WTC11 (cell line): Measurements from ENCODE around the gene CBX1. TPM values are rescaled to one million over a fixed set of nuclear protein-coding genes. Genes with fewer than 3 reads are reported as not detected.

Source experiments
- ATAC-seq: fragments of 200-7000 bp; cut with Tn5 transposase; 2 replicates; pipeline ENCODE4 v1.10.0; 2021; ENCODE audit warnings: mild to moderate bottlenecking, moderate library complexity
- CTCF ChIA-PET: fragments of 300-600 bp; sonication (Branson Sonifier 250); formaldehyde crosslinking; loops from one replicate; lab custom pipeline; 2021; ENCODE audit warnings: antibody characterized with exemption; lab: Charles Lee
- POLR2A ChIA-PET: fragments of 350-600 bp; sonication (Branson Sonifier 250); formaldehyde crosslinking; loops from one replicate; lab custom pipeline; 2021; ENCODE audit warnings: antibody characterized with exemption; lab: Charles Lee
- DNase-seq: peaks from one replicate; pipeline ENCODE4 v3.0.0; 2021; ENCODE audit warnings: low spot score
- H3K27ac Mint-ChIP-seq: 2 replicates; pipeline ENCODE4 v1.8.0; 2021; ENCODE audit warnings: mixed read lengths
- H3K27me3 Mint-ChIP-seq: 2 replicates; pipeline ENCODE4 v1.8.0; 2021; ENCODE audit warnings: low read depth, mild to moderate bottlenecking, moderate library complexity, mixed read lengths
- H3K36me3 Mint-ChIP-seq: 2 replicates; pipeline ENCODE4 v1.8.0; 2021; ENCODE audit warnings: mixed read lengths
- H3K4me1 Mint-ChIP-seq: 2 replicates; pipeline ENCODE4 v1.8.0; 2022; ENCODE audit warnings: mixed read lengths
- H3K4me3 Mint-ChIP-seq: 2 replicates; pipeline ENCODE4 v1.8.0; 2021; ENCODE audit warnings: mild to moderate bottlenecking, moderate library complexity, mixed read lengths
- H3K9me3 Mint-ChIP-seq: 2 replicates; pipeline ENCODE4 v1.8.0; 2021; ENCODE audit warnings: mixed read lengths
- AFF4 ChIP-seq: sonication (generic); formaldehyde crosslinking; IDR thresholded peaks from 2 replicates; pipeline ENCODE4 v1.8.1; 2023; ENCODE audit warnings: mild to moderate bottlenecking, missing genetic modification reagents, borderline replicate concordance
- AR ChIP-seq: fragments of 250-450 bp; sonication (Bioruptor Pico); IDR thresholded peaks from 2 replicates; pipeline ENCODE4 v1.9.0; 2021; ENCODE audit warnings: mild to moderate bottlenecking
- ATF6 ChIP-seq: sonication (generic); formaldehyde crosslinking; IDR thresholded peaks from 2 replicates; pipeline ENCODE4 v1.8.1; 2023; ENCODE audit warnings: mild to moderate bottlenecking, missing genetic modification reagents
- E2F1 ChIP-seq: sonication (generic); formaldehyde crosslinking; IDR thresholded peaks from 2 replicates; pipeline ENCODE4 v1.8.0; 2022; ENCODE audit warnings: mild to moderate bottlenecking, missing genetic modification reagents
- EMX1 ChIP-seq: fragments of 250-450 bp; sonication (Bioruptor Pico); IDR thresholded peaks from 2 replicates; pipeline ENCODE4 v1.8.0; 2021; ENCODE audit warnings: mild to moderate bottlenecking
- FOXP1 ChIP-seq: sonication (generic); formaldehyde crosslinking; IDR thresholded peaks from 2 replicates; pipeline ENCODE4 v1.8.0; 2022; ENCODE audit warnings: missing genetic modification reagents, mild to moderate bottlenecking, moderate library complexity, borderline replicate concordance
- GRHL2 ChIP-seq: fragments of 250-450 bp; sonication (Bioruptor Pico); IDR thresholded peaks from 2 replicates; pipeline ENCODE4 v1.8.0; 2022; ENCODE audit warnings: mild to moderate bottlenecking, moderate library complexity; ENCODE audit not compliant: insufficient replicate concordance, severe bottlenecking
- JUN ChIP-seq: sonication (generic); formaldehyde crosslinking; IDR thresholded peaks from 2 replicates; pipeline ENCODE4 v1.8.0; 2023; ENCODE audit warnings: mild to moderate bottlenecking, missing genetic modification reagents
- KAT7 ChIP-seq: sonication (generic); formaldehyde crosslinking; IDR thresholded peaks from 2 replicates; pipeline ENCODE4 v1.8.1; 2023; ENCODE audit warnings: missing genetic modification reagents, mild to moderate bottlenecking, borderline replicate concordance
- NFYB ChIP-seq: sonication (generic); formaldehyde crosslinking; conservative IDR thresholded peaks from 2 replicates; pipeline ENCODE4 v1.8.0; 2022; ENCODE audit warnings: low read depth, missing genetic modification reagents
- NR1H2 ChIP-seq: sonication (generic); formaldehyde crosslinking; IDR thresholded peaks from 2 replicates; pipeline ENCODE4 v1.9.0; 2021; ENCODE audit warnings: mild to moderate bottlenecking, moderate library complexity, missing genetic modification reagents
- NR2C2 ChIP-seq: sonication (generic); formaldehyde crosslinking; IDR thresholded peaks from 2 replicates; pipeline ENCODE4 v1.8.0; 2022; ENCODE audit warnings: mild to moderate bottlenecking, missing genetic modification reagents
- TCF7 ChIP-seq: sonication (generic); formaldehyde crosslinking; IDR thresholded peaks from 2 replicates; pipeline ENCODE4 v1.8.0; 2022; ENCODE audit warnings: mild to moderate bottlenecking, low read depth, missing genetic modification reagents, moderate library complexity
- ZNF138 ChIP-seq: sonication (generic); formaldehyde crosslinking; conservative IDR thresholded peaks from 2 replicates; pipeline ENCODE4 v1.8.1; 2022; ENCODE audit warnings: mild to moderate bottlenecking, moderate library complexity, missing genetic modification reagents
- ZNF416 ChIP-seq: fragments of 250-450 bp; sonication (Bioruptor Pico); IDR thresholded peaks from 2 replicates; pipeline ENCODE4 v1.9.0; 2021; ENCODE audit warnings: mild to moderate bottlenecking, inconsistent platforms
- total RNA-seq: library from RNA; stranded (reverse); gene quantifications from 3 replicates; pipeline ENCODE4 v1.2.3, GENCODE V29; 2021

CBX1 gene
- total RNA-seq, 1 experiment from 2014 or later: 162 TPM

- TF ChIP-seq JUN (CRISPR knock-in tag): no peak
- TF ChIP-seq, all 79 proteins: peak for 5
Measured at GRCh38 chr17:48026502-48027321, 74.6 kb downstream of the CBX1 start (continued).

GRCh38 chr17:48025904-48026501 lies 75.3 kb downstream of the CBX1 start:
- ChIA-PET POLR2A (interaction anchor here (0.6 to 2.4 kb wide), 8 partner anchors 9 to 52 kb away, joined by 3 to 22 read pairs (median 4); partner anchors contain the start of gene NFE2L1), CTCF (interaction anchor here (0.6 to 3.8 kb wide), 75 partner anchors 8 to 610 kb away, joined by 3 to 108 read pairs (median 5); partner anchors contain the start of genes CBX1, CDK5RAP3, COPZ2 and NFE2L1)
- Mint-ChIP-seq H3K4me3 (peak overlapping the region; percentile 74), H3K27me3 (peaks cover 43% of the 10 kb centered on the region), H3K27ac (no peak overlapping the region), H3K36me3 (no peaks in the 10 kb centered on the region), H3K4me1 (peaks cover 25% of the 10 kb centered on the region), H3K9me3 (no peaks in the 10 kb centered on the region)
- DNase-seq (no peak), ATAC-seq (no peak)
- TF ChIP-seq FOXP1 (CRISPR knock-in tag): no peak
- TF ChIP-seq TCF7: no peak
- no peak for TF ChIP-seq GRHL2 (CRISPR knock-in tag)
- TF ChIP-seq E2F1: no peak
- no peak for TF ChIP-seq AR (CRISPR knock-in tag)
- TF ChIP-seq NR2C2 (CRISPR knock-in tag): no peak
- TF ChIP-seq NFYB: no peak
- no peak for TF ChIP-seq ATF6
- no peak for TF ChIP-seq AFF4 (CRISPR knock-in tag)
- no peak for TF ChIP-seq ZNF416 (CRISPR knock-in tag)
- TF ChIP-seq EMX1 (CRISPR knock-in tag): no peak
- no peak for TF ChIP-seq ZNF138 (CRISPR knock-in tag)
- no peak for TF ChIP-seq NR1H2 (CRISPR knock-in tag)
- TF ChIP-seq KAT7 (CRISPR knock-in tag): no peak
